ENCODE measurements around the gene RRAD.
A peak's percentile ranks its signal among the peaks of the same experiment; 100 is the strongest.

Gene RRAD

DNA sequence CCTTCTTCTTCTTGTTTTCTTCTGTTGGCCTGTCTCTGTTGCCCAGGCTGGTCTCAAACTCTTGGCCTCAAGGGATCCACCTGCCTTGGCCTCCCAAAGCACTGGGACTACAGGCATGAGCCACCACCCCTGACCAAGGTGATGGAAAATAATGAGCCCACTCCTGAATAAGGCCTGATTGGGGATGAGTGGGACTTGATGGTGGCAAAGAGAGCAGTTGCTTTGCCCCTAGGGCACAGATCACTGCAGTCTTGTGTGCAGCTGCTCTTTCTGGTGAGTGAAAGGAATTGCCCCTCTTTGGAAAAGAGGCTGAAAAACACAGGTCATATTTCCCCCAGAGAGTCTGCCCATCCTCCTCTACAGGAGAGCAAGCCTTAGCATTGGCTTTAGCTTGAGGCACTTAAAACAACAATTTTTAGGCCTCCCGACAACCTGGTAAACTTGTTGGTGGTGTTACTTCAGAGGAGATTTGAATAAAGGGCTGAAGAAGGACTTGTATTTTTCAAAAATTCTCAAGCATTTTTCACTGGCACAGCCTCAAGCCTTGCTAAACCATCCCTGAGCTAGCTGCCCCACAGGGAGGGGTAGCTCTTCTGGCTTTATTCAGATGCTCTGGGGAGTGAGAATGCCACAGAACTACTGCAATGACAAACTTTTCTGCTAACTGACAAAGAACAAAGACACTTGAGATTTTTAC, 51.1 kb downstream of the RRAD start:
- peak; percentile 6 for DNase-seq

DNA sequence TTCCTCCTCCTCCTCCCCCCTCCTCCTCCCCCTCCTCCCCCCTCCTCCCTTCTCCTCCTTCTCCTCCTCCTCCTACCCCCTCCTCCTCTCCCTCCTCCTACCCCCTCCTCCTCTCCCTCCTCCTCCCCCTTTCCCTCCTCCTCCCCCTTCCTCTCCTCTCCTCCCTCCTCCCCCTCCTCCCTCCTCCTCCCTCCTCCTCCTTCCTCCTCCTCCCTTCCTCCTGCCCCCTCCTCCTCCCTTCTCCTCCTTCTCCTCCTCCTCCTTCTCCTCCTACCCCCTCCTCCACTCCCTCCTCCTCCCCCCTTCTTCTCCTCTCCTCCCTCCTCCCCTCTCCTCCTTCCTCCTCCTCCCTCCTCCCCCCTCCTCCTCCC, 51.7 kb downstream of the RRAD start:
- DNase-seq, result no peak

DNA sequence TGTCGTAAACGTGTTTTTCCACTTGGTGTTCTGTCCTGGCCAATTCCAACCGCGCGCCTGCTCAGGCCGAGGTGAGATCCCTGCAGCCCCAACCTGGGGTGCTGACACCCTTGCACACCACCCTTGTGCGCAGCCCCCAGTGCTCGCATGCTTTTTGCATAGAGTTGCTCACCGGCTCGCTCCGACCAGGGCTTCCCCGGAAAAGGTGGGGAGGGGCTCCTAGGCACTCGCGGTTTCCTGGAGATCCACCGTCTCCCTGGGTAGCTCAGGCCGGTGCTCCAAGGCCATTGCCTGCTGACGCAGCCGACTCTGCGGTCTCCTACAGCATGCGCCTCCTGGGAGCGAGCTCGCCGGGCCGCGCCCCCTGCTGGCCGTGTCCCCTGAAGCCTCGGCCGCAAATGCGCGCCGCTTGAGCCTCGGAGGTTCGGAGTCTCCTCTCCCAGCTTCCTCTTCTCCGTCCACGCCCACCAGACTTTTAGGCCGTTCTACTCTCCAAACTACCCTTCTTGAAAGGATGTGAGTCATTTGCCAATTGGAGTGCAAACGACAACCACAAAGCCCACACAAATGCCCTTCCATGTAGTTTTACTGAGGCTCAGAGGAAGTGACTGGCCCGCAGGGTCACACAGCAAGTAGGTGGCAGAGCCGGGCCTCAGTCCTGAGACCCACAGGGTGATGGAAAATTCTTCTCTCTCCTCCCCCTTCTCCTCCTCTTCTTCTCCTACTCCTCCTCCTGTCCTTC, 52.2 kb downstream of the RRAD start:
- DNase-seq, result peak; percentile 89

DNA sequence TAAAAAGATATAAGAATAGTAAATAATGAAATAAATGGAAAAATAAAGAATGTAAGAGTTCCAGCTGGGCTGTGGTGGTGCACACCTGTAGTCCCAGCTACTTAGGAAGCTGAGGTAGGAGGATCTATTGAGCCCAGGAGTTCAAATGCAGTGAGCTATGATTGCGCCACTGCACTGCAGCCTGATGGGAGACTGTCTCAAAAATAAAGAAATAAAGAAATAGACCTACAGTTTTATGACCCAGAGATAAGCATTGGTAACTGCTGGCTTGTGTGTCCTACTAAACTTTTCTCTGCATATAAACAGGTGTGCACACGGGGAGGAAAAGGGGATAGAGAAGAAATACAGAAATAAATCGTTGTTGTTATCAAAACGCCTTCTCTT, 52.8 kb downstream of the RRAD start:
- DNase-seq, result no peak

DNA sequence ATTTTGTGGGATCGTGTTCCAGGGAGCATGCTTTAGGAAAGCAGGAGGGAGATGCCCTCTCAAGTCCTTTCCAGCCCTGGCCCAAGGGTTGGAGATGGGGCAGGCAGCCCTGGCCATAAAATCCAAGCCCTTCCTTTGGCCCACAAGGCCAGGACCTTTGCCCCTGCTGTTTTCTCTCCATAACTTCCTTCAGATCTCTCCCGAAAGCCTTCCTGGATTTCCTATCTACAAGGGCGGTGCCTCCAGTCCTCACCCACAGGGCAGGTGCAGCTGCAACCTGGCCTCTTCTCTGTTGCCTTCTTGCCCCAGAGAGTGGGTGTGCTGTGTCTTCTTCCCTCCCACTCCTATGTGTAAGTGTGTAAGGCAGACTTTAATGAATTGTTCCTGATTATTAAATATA, 53.5 kb downstream of the RRAD start:
- no peak for DNase-seq
